ENCODE measurements around the gene MME. TPM values are rescaled to one million over a fixed set of nuclear protein-coding genes. Genes with fewer than 3 reads are reported as not detected.

The MME gene
- total and polyA plus RNA-seq, 8 donors = under 0.01 to 49.4 (median 2.0) TPM; not detected in 1

DNA sequence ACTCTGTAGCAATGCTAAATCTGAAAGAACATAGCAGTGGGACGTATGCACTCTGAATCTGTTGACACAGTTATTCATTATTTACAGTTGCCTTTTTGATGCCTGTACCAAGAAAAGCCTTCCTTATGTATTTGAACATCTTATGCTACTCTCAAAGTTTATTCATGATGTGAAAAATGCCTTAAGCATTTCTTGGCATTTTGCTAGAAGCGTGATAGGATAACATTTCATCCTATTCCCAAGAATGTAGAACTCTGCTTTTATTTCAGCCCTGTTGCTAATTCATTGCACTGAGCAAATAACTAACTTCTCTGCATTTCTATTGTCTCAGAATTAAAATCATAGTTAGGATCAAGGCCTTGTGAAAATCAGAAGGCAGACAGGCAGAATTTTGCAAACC lies 107.9 kb downstream of the MME start:
- H3K27ac ChIP-seq = no peak overlapping the region
- H3K4me3 ChIP-seq = no peak overlapping the region
- 43 to 67% (median 52%) methylated on average over 2 of the region's 2 CpGs for WGBS, 5 donors
- no peak for TF ChIP-seq POLR2AphosphoS5 (IDR thresholded peaks at IDR 0.05)
- no peak for TF ChIP-seq POLR2A (IDR thresholded peaks at IDR 0.05)
- TF ChIP-seq, protein P1, sequence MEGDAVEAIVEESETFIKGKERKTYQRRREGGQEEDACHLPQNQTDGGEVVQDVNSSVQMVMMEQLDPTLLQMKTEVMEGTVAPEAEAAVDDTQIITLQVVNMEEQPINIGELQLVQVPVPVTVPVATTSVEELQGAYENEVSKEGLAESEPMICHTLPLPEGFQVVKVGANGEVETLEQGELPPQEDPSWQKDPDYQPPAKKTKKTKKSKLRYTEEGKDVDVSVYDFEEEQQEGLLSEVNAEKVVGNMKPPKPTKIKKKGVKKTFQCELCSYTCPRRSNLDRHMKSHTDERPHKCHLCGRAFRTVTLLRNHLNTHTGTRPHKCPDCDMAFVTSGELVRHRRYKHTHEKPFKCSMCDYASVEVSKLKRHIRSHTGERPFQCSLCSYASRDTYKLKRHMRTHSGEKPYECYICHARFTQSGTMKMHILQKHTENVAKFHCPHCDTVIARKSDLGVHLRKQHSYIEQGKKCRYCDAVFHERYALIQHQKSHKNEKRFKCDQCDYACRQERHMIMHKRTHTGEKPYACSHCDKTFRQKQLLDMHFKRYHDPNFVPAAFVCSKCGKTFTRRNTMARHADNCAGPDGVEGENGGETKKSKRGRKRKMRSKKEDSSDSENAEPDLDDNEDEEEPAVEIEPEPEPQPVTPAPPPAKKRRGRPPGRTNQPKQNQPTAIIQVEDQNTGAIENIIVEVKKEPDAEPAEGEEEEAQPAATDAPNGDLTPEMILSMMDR (IDR thresholded peaks at IDR 0.05) = no peak
- no peak for TF ChIP-seq EP300 (IDR thresholded peaks at IDR 0.05)
- DNase-seq = no peak
- intact Hi-C loops (cut with DNase I; ENCODE audit: low total_unique reads) = no loop called here
- H3K9me3 ChIP-seq = no peaks in the 10 kb centered on the region
- no peaks in the 10 kb centered on the region for H3K27me3 ChIP-seq
- no peaks in the 10 kb centered on the region for H3K36me3 ChIP-seq
- no peaks in the 10 kb centered on the region for H3K4me1 ChIP-seq

DNA sequence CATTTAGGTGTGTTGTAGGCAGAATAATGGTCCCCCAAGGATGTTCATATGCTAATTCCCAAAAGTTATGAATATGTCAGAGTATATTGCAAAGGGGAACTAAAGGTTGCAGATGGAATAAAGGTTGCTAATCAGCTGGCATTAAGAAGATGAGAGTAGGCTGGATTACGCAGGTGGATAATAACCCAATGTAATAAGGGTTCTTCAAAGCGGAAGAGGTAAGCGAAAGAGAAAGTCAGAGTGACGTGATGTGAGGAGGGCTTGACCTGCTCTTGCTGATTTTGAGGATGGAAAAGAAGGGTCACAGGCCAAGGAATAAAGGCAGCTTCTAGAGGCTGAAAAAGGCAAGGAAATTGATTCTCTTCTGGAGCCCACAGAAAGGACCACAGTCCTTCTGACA lies 109.4 kb downstream of the MME start:
- TF ChIP-seq, protein P1 (IDR thresholded peaks at IDR 0.05) = no peak
- TF ChIP-seq EP300 (IDR thresholded peaks at IDR 0.05) = no peak
- no peak for TF ChIP-seq POLR2A (IDR thresholded peaks at IDR 0.05)
- no peak for TF ChIP-seq POLR2AphosphoS5 (IDR thresholded peaks at IDR 0.05)
- H3K4me1 ChIP-seq = no peaks in the 10 kb centered on the region
- no peak overlapping the region for H3K27ac ChIP-seq
- no peaks in the 10 kb centered on the region for H3K27me3 ChIP-seq
- H3K9me3 ChIP-seq = no peaks in the 10 kb centered on the region
- H3K36me3 ChIP-seq = no peaks in the 10 kb centered on the region
- H3K4me3 ChIP-seq = no peak overlapping the region
- 90 to 94% (median 94%) methylated on average over 4 of the region's 4 CpGs for WGBS, 5 donors
- intact Hi-C loops (cut with DNase I; ENCODE audit: low total_unique reads) = no loop called here
- DNase-seq = no peak

DNA sequence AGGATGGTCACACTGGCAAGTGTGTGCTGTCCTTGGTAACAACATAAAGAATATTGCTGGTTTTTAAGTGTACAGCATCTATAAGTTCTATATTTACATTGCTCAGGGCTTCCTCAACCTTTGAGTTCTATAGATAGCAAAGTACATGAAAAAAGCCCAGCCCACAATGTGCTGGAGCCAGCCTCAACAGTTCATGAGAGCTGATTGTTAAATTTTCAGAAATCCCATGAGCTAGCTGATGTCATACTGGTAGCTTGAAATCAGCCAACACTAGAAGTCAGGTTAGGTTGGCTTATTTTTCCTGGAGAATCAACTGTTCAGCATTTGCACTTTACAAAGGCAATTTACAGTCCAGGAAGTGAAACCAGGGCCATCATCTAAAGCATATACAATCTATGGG lies 110.6 kb downstream of the MME start:
- H3K4me3 ChIP-seq = no peak overlapping the region
- no peaks in the 10 kb centered on the region for H3K27me3 ChIP-seq
- TF ChIP-seq POLR2A (IDR thresholded peaks at IDR 0.05) = no peak
- no peak for TF ChIP-seq POLR2AphosphoS5 (IDR thresholded peaks at IDR 0.05)
- TF ChIP-seq, protein P1 (IDR thresholded peaks at IDR 0.05) = no peak
- TF ChIP-seq EP300 (IDR thresholded peaks at IDR 0.05) = no peak
- no peak for DNase-seq
- H3K27ac ChIP-seq = no peak overlapping the region
- H3K4me1 ChIP-seq = no peaks in the 10 kb centered on the region
- intact Hi-C loops (cut with DNase I; ENCODE audit: low total_unique reads) = no loop called here
- no peaks in the 10 kb centered on the region for H3K9me3 ChIP-seq
- H3K36me3 ChIP-seq = no peaks in the 10 kb centered on the region

DNA sequence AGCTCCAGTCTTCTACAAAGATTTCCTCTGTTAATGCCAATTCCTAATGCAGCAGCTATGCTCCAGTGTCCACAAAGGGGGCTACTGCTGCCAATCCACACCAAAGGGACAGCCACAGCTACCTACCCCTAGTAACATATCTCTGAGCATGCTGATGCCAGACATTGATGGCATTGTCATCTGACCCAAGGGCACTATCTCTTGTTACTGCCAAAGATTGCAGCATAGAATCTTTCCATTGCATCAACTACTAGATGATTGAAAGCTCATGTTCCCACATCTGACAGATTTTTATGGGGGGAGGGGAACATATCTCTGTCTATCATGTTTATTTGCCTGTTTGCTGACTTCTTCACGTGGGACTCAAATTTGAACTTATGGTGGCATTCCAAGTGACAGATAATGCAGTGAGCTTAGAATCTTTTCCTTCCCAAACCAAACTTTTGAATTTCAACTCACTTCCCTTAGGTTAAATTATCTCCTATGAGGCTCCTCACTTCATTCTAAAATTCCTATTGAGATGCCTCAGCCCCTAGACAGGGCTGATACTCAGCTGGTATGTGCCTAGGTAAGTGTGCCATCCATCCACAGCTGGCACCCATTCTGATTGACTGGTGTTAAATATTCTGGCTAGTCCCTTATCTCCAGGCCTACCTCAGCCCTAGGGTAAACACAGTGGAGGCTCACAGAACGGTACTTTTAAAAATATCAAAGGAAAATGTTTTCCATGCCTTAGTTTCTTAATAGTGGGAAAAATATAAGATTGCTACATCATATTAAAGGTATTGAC lies 113.0 kb downstream of the MME start:
- Histone ChIP-seq H3K27ac (no peak overlapping the region), H3K4me3 (no peak overlapping the region), H3K9me3 (no peaks in the 10 kb centered on the region), H3K36me3 (no peaks in the 10 kb centered on the region), H3K27me3 (no peaks in the 10 kb centered on the region), H3K4me1 (no peaks in the 10 kb centered on the region)
- 40 to 68% (median 51%) methylated on average over 2 of the region's 2 CpGs for WGBS, 5 donors
- DNase-seq = no peak
- intact Hi-C loops (cut with DNase I; ENCODE audit: low total_unique reads) = no loop called here
- no peak for TF ChIP-seq EP300 (IDR thresholded peaks at IDR 0.05)
- no peak for TF ChIP-seq POLR2A (IDR thresholded peaks at IDR 0.05)
- TF ChIP-seq, protein P1 (IDR thresholded peaks at IDR 0.05) = no peak
- no peak for TF ChIP-seq POLR2AphosphoS5 (IDR thresholded peaks at IDR 0.05)
